Esophagus squamous epithelium (tissue), 5 donors: ENCODE data around the gene TMED3. TPM values are rescaled to one million over a fixed set of nuclear protein-coding genes. Genes with fewer than 3 reads are reported as not detected.
"Not testable (repeated sequence)": the region's sequence is repeated elsewhere in the genome, so short reads cannot be mapped to it uniquely, and the experiment has no call there.

ENCODE experiments used
- DNase-seq: peaks from one replicate; lab custom pipeline; 2025; lab: John Stamatoyannopoulos, UW
- H3K27ac ChIP-seq, 4 donors: fragments of 200-600 bp; sonication (generic); one replicate each; pipeline ENCODE4 v1.5.1; 2016 to 2019; ENCODE audit warnings: mild to moderate bottlenecking in 1 of 4
- H3K27me3 ChIP-seq, 4 donors: fragments of 200-600 bp; sonication (generic); 1 replicate in 3 of 4; 2 replicates in 1 of 4; pipeline versions ENCODE4 v1.5.1 to v1.6.0; 2017 to 2021; ENCODE audit warnings: antibody characterized with exemption in 1 of 4
- H3K36me3 ChIP-seq, 3 donors: fragments of 200-600 bp; sonication (generic); one replicate each; pipeline ENCODE4 v1.5.1; 2016 to 2019
- H3K4me1 ChIP-seq, 3 donors: fragments of 200-600 bp; sonication (generic); one replicate each; pipeline ENCODE4 v1.5.1; 2017 to 2019
- H3K4me3 ChIP-seq, 4 donors: fragments of 200-600 bp; sonication (generic); 1 replicate in 3 of 4; 2 replicates in 1 of 4; pipeline ENCODE4 v1.5.1; 2016 to 2019; ENCODE audit warnings: mild to moderate bottlenecking in 2 of 4, moderate library complexity in 1 of 4
- H3K9me3 ChIP-seq, 3 donors: fragments of 200-600 bp; sonication (generic); one replicate each; pipeline ENCODE4 v1.5.1; 2016 to 2019
- CTCF ChIP-seq, 6 experiments: fragments of 450-650 bp in 4 of 6; fragments of 200-600 bp in 2 of 6; sonication (generic) in 2 of 6; IDR thresholded peaks; one replicate each; pipeline ENCODE4 v1.5.1; 2016 to 2019; ENCODE audit warnings: antibody characterized with exemption in 6 of 6, mild to moderate bottlenecking in 4 of 6, moderate library complexity in 4 of 6
- POLR2A ChIP-seq, 4 donors: fragments of 450-650 bp; IDR thresholded peaks; one replicate each; pipeline ENCODE4 v1.6.1; 2017; ENCODE audit warnings: antibody characterized with exemption in 4 of 4, mild to moderate bottlenecking in 4 of 4, moderate library complexity in 3 of 4
- WGBS, 2 donors: methylation state at CpG; one replicate each; pipeline ENCODE4 v1.1.5; 2018; 5-methylcytosine and 5-hydroxymethylcytosine counted together
- intact Hi-C: fragments of 100-400 bp; cut with DNase I; formaldehyde crosslinking; loops from one replicate; pipeline ENCODE4 v1.15.0; 2022
- total RNA-seq, 4 donors: library from RNA; depleted of rRNA; stranded (reverse); fragments of >200 nt; gene quantifications; one replicate each; pipeline ENCODE4 v1.1.0, GENCODE V29; 2016
- donor health status: DM: yes; HTN: yes; CAD: no.

The TMED3 gene
- total RNA-seq, 4 donors from 2014 or later = 111 to 171 (median 141) TPM

GRCh38 chr15:79315623-79316328 lies 4.9 kb downstream of the TMED3 start:
- H3K27ac ChIP-seq = peak overlapping the region in 3 of 4 donors; percentile 22 to 85 (median 37)
- no peak for DNase-seq
- H3K36me3 ChIP-seq = peaks cover 7 to 80% (median 9%) of the 10 kb centered on the region in 3 donors
- intact Hi-C loops = no loop called here
- WGBS, 2 donors = 81 to 87% methylated on average over 9 of the region's 10 CpGs
- H3K4me3 ChIP-seq = no peak overlapping the region
- no peaks in the 10 kb centered on the region for H3K27me3 ChIP-seq
- no peaks in the 10 kb centered on the region for H3K9me3 ChIP-seq
- TF ChIP-seq POLR2A (IDR thresholded peaks at IDR 0.05) = no peak
- TF ChIP-seq CTCF (IDR thresholded peaks at IDR 0.05) = no peak
- H3K4me1 ChIP-seq = peaks cover 7 to 62% (median 26%) of the 10 kb centered on the region in 3 donors

GRCh38 chr15:79316864-79317263 lies 6.0 kb downstream of the TMED3 start:
- 88 to 91% methylated on average over 7 to 9 of the region's 9 CpGs for WGBS, 2 donors
- Histone ChIP-seq H3K27me3 (no peaks in the 10 kb centered on the region), H3K9me3 (no peaks in the 10 kb centered on the region), H3K4me3 (no peak overlapping the region), H3K36me3 (peaks cover 10 to 90% (median 11%) of the 10 kb centered on the region in 3 donors), H3K4me1 (peaks cover 7 to 51% (median 22%) of the 10 kb centered on the region in 3 donors), H3K27ac (no peak overlapping the region)
- no peak for DNase-seq
- TF ChIP-seq CTCF (IDR thresholded peaks at IDR 0.05) (no peak), POLR2A (IDR thresholded peaks at IDR 0.05) (no peak)
- intact Hi-C loops = no loop called here

- H3K27me3 ChIP-seq, intact Hi-C loops, H3K27ac ChIP-seq, H3K9me3 ChIP-seq, DNase-seq, H3K4me3 ChIP-seq: not testable (repeated sequence)
- peaks cover 0 to 20% (median 3%) of the 10 kb centered on the region in 3 donors for H3K4me1 ChIP-seq
- peaks cover 18 to 96% (median 19%) of the 10 kb centered on the region in 3 donors for H3K36me3 ChIP-seq
- WGBS, 2 donors = 92% methylated on average over 4 to 9 of the region's 9 CpGs
Observed at GRCh38 chr15:79319973-79320372, 9.1 kb downstream of the TMED3 start.

GRCh38 chr15:79321876-79322275 lies 11.0 kb downstream of the TMED3 start:
- Histone ChIP-seq H3K36me3 (peaks cover 15 to 96% (median 18%) of the 10 kb centered on the region in 3 donors), H3K27me3 (no peaks in the 10 kb centered on the region), H3K9me3 (no peaks in the 10 kb centered on the region), H3K27ac (no peak overlapping the region), H3K4me3 (no peak overlapping the region), H3K4me1 (peaks cover 0 to 1% (median 0%) of the 10 kb centered on the region in 3 donors)
- no peak for TF ChIP-seq POLR2A (IDR thresholded peaks at IDR 0.05)
- no peak for TF ChIP-seq CTCF (IDR thresholded peaks at IDR 0.05)
- DNase-seq = no peak
- intact Hi-C loops = no loop called here
- 94 to 100% methylated on average over 2 to 6 of the region's 14 CpGs for WGBS, 2 donors

- no peaks in the 10 kb centered on the region for H3K27me3 ChIP-seq
- H3K36me3 ChIP-seq = peaks cover 15 to 96% (median 18%) of the 10 kb centered on the region in 3 donors
- intact Hi-C loops = no loop called here
- no peaks in the 10 kb centered on the region for H3K4me1 ChIP-seq
- TF ChIP-seq POLR2A (IDR thresholded peaks at IDR 0.05) (no peak), CTCF (IDR thresholded peaks at IDR 0.05) (no peak)
- DNase-seq = no peak
- no peaks in the 10 kb centered on the region for H3K9me3 ChIP-seq
- H3K4me3 ChIP-seq = no peak overlapping the region
- 80 to 100% methylated on average over 2 of the region's 3 CpGs for WGBS, 2 donors
- no peak overlapping the region for H3K27ac ChIP-seq
Observed at GRCh38 chr15:79322306-79322705, 11.4 kb downstream of the TMED3 start.
